Mesothelial cell of epicardium (in vitro differentiated cells): ENCODE results near the gene PDSS1. TPM values are rescaled to one million over a fixed set of nuclear protein-coding genes. Genes with fewer than 3 reads are reported as not detected.
"Not testable (repeated sequence)": the region's sequence is repeated elsewhere in the genome, so short reads cannot be mapped to it uniquely, and the experiment has no call there.

Experiments used
- DNase-seq, 2 experiments: peaks; one replicate each; pipeline ENCODE4 v3.0.0; 2021; ENCODE audit warnings: low spot score in 2 of 2; ENCODE audit not compliant: unreplicated experiment in 2 of 2
- H3K27ac Mint-ChIP-seq: 2 replicates; pipeline ENCODE4 v1.8.0; 2021; ENCODE audit warnings: mixed read lengths
- H3K27me3 Mint-ChIP-seq: 2 replicates; pipeline ENCODE4 v1.8.0; 2021; ENCODE audit warnings: low read depth, mixed read lengths
- H3K36me3 Mint-ChIP-seq: 2 replicates; pipeline ENCODE4 v1.8.0; 2021; ENCODE audit warnings: mixed read lengths
- H3K4me1 Mint-ChIP-seq: 2 replicates; pipeline ENCODE4 v1.8.0; 2021; ENCODE audit warnings: mixed read lengths
- H3K4me3 Mint-ChIP-seq: 2 replicates; pipeline ENCODE4 v1.8.0; 2021; ENCODE audit warnings: mild to moderate bottlenecking, moderate library complexity, mixed read lengths
- H3K9me3 Mint-ChIP-seq: 2 replicates; pipeline ENCODE4 v1.8.0; 2021; ENCODE audit warnings: mixed read lengths
- total RNA-seq: library from RNA; stranded (reverse); gene quantifications from 3 replicates; pipeline ENCODE4 v1.2.1, GENCODE V29; 2021
- TF ChIP-seq, protein P1 (sequence below): fragments of 200-600 bp; sonication (generic); IDR thresholded peaks from one replicate; pipeline ENCODE4 v1.5.0; 2021; ENCODE audit warnings: antibody characterized with exemption; ENCODE audit not compliant: unreplicated experiment

PDSS1 gene, protein sequence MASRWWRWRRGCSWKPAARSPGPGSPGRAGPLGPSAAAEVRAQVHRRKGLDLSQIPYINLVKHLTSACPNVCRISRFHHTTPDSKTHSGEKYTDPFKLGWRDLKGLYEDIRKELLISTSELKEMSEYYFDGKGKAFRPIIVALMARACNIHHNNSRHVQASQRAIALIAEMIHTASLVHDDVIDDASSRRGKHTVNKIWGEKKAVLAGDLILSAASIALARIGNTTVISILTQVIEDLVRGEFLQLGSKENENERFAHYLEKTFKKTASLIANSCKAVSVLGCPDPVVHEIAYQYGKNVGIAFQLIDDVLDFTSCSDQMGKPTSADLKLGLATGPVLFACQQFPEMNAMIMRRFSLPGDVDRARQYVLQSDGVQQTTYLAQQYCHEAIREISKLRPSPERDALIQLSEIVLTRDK
- 7.7 to 9.1 TPM (median 8.7 TPM) in 3 replicates for total RNA-seq

DNA sequence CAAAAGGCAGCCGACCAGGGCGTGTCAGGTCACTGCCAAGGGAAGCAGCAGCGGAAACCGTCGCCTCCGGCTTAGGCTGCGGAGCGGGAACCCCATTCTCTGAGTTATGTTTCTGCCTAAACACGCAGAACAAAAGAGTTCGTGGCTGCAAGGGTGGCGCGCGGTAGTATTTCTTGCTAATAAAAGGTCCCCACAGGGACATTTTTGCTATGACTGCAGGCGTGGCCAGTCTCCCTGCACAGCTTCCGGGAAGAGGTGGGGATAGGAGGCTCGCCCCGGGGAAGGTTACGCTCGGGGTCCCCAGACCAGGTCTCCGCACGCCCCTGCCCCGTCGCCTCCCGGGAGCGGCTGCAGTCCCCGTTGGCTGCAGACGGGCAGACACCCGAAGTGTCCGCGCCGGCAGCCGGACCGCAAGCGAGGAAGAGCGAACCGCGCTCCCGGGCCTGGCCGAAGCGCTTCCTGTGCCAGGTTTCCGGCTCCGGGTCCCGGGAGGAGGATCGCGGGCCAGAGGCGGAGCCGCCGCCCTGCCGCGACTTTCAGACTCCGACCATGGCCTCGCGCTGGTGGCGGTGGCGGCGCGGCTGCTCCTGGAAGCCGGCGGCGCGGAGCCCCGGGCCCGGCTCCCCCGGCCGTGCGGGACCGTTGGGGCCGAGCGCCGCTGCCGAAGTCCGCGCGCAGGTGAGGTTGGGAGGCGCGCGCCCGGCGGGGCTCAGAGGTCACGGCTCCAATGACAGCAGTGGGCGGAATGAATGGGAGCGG, at the start of gene PDSS1:
TSS of gene PDSS1 (plus strand) at position 539 of the 759 bp plus-strand sequence. CDS start at position 550, 11 bp downstream.
- Mint-ChIP-seq H3K27me3 (peaks cover 16% of the 10 kb centered on the region), H3K27ac (peak within 1 kb of the TSS; percentile 94), H3K4me1 (peaks cover 16% of the 10 kb centered on the region), H3K36me3 (peaks cover 2% of the 10 kb centered on the region), H3K9me3 (no peaks in the 10 kb centered on the region), H3K4me3 (peak within 1 kb of the TSS; percentile 97)
- peak; percentile 46 to 68 for DNase-seq
- TF ChIP-seq, protein P1, sequence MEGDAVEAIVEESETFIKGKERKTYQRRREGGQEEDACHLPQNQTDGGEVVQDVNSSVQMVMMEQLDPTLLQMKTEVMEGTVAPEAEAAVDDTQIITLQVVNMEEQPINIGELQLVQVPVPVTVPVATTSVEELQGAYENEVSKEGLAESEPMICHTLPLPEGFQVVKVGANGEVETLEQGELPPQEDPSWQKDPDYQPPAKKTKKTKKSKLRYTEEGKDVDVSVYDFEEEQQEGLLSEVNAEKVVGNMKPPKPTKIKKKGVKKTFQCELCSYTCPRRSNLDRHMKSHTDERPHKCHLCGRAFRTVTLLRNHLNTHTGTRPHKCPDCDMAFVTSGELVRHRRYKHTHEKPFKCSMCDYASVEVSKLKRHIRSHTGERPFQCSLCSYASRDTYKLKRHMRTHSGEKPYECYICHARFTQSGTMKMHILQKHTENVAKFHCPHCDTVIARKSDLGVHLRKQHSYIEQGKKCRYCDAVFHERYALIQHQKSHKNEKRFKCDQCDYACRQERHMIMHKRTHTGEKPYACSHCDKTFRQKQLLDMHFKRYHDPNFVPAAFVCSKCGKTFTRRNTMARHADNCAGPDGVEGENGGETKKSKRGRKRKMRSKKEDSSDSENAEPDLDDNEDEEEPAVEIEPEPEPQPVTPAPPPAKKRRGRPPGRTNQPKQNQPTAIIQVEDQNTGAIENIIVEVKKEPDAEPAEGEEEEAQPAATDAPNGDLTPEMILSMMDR, result no peak

DNA sequence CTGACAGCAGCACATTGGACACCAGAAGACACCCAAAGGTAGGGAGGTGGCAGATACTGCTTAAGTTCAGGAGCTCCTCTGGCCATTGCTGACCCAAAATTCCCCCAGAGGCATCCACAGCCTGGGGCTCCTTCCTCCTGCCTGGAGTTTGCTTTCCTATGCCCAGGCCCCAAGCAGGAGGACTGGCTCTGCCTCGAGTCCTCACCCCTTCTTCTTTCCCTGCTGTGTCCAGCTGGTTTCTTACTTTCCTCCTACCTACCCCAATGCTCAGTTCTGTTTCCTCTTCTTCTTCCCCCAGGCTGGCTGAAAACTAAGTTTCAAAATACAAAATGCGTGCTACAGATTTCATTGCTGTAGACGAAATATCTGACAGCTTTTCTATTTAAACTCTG, 49.3 kb upstream of the PDSS1 start:
- H3K4me3 Mint-ChIP-seq, H3K27ac Mint-ChIP-seq, H3K4me1 Mint-ChIP-seq, H3K36me3 Mint-ChIP-seq, DNase-seq, H3K9me3 Mint-ChIP-seq: not testable (repeated sequence)
- H3K27me3 Mint-ChIP-seq, result peaks cover 26% of the 10 kb centered on the region

DNA sequence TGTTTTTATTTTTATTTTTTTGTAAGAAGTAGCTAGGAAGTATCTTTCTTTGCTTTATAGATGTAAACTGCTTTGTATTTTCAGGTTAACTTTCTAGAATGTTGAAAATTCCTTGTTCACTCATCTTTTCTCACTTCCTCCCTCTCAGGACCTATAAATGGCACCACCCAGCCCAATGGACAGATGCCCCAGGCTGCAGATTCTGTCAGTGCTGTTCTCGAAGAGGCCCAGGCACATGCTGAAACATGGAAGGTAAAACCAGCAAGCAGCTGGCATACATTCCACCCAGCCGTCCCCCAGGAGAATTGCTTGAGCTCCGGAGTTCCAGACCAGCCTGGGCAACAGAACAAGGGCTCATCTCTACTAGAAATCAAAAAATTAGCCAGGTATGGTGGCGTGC, 47.1 kb upstream of the PDSS1 start:
- TF ChIP-seq, protein P1, result no peak
- peaks cover 23% of the 10 kb centered on the region for H3K27me3 Mint-ChIP-seq
- H3K27ac Mint-ChIP-seq, result no peak overlapping the region
- no peaks in the 10 kb centered on the region for H3K9me3 Mint-ChIP-seq
- no peaks in the 10 kb centered on the region for H3K36me3 Mint-ChIP-seq
- no peak overlapping the region for H3K4me3 Mint-ChIP-seq
- H3K4me1 Mint-ChIP-seq, result no peaks in the 10 kb centered on the region
- DNase-seq, result no peak

DNA sequence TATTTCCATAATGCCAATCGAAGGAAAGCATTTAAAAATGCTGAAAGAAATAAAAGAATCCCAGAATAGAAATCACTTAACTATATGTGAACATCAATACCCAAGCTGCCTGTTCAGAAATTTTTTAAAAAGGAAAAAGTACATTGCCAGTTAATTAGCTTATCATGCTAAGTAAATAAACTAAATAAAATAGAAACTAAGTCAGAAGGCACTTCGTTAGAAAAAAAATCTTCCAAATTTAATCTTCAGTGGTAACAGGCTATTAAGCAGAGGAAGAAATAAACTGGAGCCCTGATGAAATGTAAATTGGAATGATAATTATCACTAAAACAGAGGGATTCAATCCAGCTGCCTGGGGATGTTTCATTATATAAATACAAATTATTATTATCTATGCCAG, 46.0 kb upstream of the PDSS1 start:
- H3K36me3 Mint-ChIP-seq, DNase-seq, H3K4me1 Mint-ChIP-seq, H3K4me3 Mint-ChIP-seq, H3K9me3 Mint-ChIP-seq, H3K27ac Mint-ChIP-seq: not testable (repeated sequence)
- peaks cover 19% of the 10 kb centered on the region for H3K27me3 Mint-ChIP-seq

DNA sequence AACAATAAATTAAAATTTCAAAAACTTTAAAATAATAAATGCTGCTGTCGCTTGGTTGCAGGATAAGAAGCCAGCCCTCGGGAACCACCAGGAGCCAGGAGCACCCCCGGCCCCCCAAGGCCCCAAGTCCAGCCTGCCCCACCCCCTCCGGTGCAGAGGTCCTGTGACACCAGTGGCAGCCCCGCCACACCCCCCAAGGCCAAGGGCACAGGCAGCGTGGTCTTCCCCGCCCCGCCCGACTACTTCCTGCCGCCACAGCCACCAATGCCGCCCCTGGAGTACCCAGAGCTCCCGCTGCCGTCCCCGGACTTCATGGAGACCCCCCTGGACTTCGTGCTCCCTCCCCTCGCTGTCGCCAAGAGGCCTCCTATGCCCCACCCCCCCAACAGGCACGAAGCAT, 44.5 kb upstream of the PDSS1 start:
- Mint-ChIP-seq H3K4me1 (no peaks in the 10 kb centered on the region), H3K27me3 (peaks cover 23% of the 10 kb centered on the region), H3K27ac (no peak overlapping the region), H3K4me3 (no peak overlapping the region), H3K9me3 (peaks cover 8% of the 10 kb centered on the region), H3K36me3 (no peaks in the 10 kb centered on the region)
- no peak for DNase-seq
- TF ChIP-seq, protein P1, result no peak

DNA sequence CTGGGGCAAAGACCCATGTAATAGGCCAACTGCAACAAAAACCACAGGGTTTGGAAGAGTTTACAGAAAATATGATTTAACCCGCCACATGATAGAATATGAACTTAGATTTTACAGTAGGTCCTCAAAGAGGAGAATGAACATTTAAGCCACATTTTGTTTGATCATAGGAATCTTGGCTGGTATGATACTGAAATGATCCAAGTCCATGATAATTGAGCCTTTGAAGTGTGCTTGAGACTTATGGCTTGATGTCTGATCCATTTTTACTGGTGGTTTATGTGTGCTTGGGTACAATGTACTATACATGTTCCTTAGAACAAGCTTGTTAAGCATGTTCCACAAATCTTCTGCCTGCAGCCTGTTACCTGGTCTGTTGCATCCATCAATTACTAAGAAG, 41.8 kb upstream of the PDSS1 start:
- Mint-ChIP-seq H3K9me3 (peaks cover 11% of the 10 kb centered on the region), H3K4me1 (no peaks in the 10 kb centered on the region), H3K4me3 (no peak overlapping the region), H3K27ac (no peak overlapping the region), H3K36me3 (no peaks in the 10 kb centered on the region), H3K27me3 (peaks cover 32% of the 10 kb centered on the region)
- DNase-seq, result no peak
- TF ChIP-seq, protein P1, result no peak
